Left kidney (tissue), 2 donors: ENCODE results near the gene MYLK2. TPM values are rescaled to one million over a fixed set of nuclear protein-coding genes. Genes with fewer than 3 reads are reported as not detected.
A peak's percentile ranks its signal among the peaks of the same experiment; 100 is the strongest.
"Not testable (repeated sequence)": the region's sequence is repeated elsewhere in the genome, so short reads cannot be mapped to it uniquely, and the experiment has no call there.

Experiments used
- DNase-seq: peaks from one replicate; pipeline ENCODE4 v3.0.0-alpha.2; 2013
- polyA plus RNA-seq: library from polyadenylated mRNA; unstranded; fragments of 120-200 nt; gene quantifications from one replicate; pipeline ENCODE4 v1.2.1, GENCODE V29; 2013; ENCODE audit not compliant: insufficient read length

The MYLK2 gene
- polyA plus RNA-seq, 1 donor = 0.76 TPM

- no peak for DNase-seq
Measured at GRCh38 chr20:31815408-31816188, 3.6 kb upstream of the MYLK2 start.

DNA sequence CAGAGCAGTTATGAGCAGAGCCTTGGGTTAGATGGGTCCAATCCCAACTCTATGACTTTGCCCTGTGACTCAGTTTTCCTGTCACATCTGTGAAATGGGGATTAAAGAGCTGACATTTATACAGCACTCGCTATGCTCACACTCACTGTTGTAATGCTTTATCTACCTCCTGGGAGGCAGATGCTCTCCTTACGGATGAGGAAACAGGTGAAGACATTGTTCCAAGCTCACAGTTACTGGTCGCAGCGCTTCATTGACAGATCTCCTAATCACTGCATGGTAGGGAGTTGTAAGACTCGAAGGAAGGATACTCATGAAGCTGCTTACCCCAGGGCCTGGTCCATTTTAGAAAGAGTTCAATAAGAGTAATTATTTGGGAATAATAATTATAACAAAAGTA, 2.9 kb upstream of the MYLK2 start:
- DNase-seq = no peak

- DNase-seq = no peak
Measured at GRCh38 chr20:31817461-31817860, 1.7 kb upstream of the MYLK2 start.

DNA sequence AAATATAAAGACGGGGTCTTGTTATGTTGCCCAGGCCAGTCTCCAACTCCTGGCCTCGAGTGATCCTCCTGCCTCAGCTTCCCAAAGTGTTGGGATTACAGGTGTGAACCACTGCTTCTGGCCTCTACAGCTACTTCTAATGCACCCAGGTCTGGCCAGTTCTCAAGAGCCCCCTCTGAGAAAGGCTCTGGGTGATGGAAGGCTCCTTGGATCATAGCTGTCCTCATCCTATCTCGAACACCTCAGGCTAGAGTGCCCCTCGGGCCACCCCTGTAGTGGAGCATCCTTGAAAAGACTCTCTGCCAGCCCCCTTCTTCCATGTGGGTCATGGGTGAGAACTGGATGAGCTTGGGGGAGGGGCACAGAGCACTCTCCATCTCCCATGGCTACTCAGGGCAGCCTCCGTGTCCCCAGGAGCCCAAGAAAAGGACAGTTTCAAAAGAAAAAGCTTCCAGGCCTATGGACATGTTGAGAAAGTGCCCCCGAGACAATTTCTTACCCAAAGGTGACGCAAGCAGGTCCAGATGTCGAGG, 714 bp upstream of the MYLK2 start:
- DNase-seq = no peak

DNA sequence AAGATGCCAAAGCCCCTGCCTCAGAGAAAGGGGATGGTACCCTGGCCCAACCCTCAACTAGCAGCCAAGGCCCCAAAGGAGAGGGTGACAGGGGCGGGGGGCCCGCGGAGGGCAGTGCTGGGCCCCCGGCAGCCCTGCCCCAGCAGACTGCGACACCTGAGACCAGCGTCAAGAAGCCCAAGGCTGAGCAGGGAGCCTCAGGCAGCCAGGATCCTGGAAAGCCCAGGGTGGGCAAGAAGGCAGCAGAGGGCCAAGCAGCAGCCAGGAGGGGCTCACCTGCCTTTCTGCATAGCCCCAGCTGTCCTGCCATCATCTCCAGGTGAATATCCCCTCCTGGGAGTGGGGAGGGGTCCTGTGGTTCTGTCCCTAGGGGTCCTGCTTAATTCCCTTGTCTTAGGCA, 1.1 kb downstream of the MYLK2 start:
- no peak for DNase-seq

DNA sequence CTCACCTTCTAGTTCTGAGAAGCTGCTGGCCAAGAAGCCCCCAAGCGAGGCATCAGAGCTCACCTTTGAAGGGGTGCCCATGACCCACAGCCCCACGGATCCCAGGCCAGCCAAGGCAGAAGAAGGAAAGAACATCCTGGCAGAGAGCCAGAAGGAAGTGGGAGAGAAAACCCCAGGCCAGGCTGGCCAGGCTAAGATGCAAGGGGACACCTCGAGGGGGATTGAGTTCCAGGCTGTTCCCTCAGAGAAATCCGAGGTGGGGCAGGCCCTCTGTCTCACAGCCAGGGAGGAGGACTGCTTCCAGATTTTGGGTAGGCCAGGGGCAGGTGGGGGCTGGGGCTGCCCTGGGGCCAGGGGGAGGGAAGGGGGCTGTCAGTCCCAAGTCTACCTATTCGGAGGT, 2.3 kb downstream of the MYLK2 start:
- no peak for DNase-seq

GRCh38 chr20:31822421-31823330, 3.5 kb downstream of the MYLK2 start:
- peak; percentile 79 for DNase-seq

- no peak for DNase-seq
Measured at GRCh38 chr20:31823360-31824124, 4.4 kb downstream of the MYLK2 start.

- DNase-seq = no peak
Measured at GRCh38 chr20:31824125-31824485, 4.9 kb downstream of the MYLK2 start.

DNA sequence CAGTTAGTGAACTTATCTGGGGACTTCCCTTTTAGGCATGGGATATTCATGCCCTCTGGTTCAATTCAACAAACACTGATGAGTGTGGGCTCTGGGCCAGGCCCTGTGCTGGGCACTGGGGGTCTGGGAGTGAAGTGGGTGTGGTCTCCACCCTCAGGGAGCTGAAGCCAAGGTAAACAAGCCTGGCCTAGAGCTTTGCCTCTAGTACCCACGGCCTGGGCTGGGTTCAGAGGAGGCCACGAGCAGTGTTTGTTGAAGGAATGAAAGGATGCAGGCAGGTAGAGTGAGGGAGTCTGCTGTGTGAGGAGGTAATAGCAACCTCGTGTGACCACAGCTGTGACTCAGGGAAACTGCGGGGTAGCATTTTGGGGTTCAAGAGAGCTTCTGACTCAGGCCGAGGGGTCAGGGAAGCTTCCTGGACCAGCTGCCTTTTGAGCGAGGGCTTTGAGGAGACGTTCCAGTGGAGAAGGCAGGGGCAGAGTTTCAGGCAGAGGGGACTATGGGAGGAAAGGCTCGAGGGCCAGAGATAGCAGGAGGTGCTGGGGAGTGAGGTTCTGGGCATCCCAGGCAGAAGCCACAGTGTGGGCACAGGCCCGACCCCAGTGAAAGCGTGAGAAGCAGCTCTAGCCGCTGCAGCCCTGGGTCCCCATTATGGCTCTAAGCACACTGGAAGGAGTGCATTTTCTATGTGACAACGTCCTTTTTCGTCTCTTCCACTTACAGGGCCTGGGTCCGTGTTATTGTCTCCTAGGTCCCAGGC, 5.6 kb downstream of the MYLK2 start:
- no peak for DNase-seq

DNA sequence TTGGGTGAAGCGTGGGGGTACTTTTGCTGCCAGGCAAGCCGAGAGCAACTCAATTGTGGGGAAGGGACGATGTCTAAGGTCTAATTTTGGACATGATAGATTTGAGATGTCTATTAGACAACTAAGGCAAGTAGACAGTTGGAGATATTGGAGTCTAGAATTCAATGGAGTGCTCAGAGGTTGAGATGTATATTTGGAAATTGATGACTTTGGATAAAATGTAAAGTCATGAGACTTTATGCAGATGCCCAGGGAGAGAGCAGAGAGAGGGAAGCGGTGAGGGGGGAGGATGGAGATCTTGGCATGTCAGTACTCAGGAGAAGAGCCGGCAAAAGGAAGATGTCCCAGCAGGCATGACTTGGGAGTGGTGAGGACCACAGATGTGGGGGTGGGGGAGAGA, 6.9 kb downstream of the MYLK2 start:
- DNase-seq = no peak

DNA sequence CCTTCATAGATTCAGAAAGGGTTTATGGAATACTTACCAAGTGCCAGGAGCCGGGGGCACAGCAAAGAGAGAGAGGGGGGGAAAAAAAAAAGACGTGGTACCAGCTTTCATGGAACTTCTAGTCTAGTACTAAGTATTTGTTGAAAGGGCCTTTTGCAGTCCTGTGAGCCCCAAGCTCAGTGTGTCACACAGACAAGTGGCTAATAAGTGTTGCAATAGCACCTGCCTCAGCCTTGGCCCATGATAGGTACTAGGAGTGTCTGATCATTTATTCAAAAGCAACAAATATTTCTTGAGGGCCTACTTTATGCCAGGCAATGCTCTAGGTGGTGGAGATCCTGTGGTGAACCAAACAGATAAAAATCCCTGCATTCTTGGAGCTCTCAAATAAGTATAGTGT, 7.9 kb downstream of the MYLK2 start:
- DNase-seq = no peak

DNA sequence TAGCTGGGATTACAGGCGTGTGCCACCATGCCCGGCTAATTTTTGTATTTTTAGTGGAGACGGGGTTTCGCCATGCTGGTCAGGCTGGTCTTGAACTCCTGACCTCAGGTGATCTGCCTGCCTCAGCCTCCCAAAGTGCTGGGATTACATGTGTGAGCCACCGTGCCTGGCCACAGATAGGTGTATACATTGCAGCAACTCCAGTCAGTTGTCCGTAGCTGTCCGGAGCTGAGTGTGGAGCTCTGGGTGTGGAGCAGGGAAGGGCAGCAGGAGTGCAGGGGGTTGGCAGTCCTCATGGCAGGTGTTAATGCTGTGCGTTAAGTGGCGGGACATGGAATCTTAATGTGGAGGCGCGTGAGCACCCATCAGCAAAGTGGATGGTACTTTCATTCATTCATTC, 8.9 kb downstream of the MYLK2 start:
- not testable (repeated sequence) for DNase-seq

GRCh38 chr20:31829731-31830130, 10.6 kb downstream of the MYLK2 start:
- DNase-seq = no peak

DNA sequence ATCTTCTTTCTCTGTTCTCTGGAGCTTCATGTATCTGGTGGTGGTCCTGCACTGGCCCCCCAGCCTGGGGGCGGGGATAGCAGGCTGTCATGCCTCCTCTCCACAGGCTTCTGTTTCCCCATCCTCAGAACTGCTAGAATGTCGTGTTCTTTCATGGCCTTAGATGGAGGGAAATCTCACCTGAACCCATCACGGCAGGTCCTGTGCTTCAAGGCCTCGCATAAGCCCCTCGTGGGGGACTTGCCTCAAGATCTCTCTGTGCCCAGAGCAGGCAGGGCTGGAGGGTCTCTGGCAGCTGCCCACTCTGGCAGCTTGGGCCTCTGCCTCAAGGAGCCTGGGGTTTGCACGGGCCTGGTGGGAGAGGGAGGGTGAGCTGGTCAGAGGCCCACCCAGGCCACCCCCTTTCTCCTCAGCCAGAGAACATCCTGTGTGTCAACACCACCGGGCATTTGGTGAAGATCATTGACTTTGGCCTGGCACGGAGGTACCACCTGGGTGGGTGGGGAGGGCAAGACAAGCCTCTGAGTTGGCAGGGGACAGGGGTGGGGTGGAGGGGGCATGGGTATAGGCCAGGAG, 11.3 kb downstream of the MYLK2 start:
- DNase-seq = no peak

- no peak for DNase-seq
Measured at GRCh38 chr20:31831211-31831610, 12.1 kb downstream of the MYLK2 start.

DNA sequence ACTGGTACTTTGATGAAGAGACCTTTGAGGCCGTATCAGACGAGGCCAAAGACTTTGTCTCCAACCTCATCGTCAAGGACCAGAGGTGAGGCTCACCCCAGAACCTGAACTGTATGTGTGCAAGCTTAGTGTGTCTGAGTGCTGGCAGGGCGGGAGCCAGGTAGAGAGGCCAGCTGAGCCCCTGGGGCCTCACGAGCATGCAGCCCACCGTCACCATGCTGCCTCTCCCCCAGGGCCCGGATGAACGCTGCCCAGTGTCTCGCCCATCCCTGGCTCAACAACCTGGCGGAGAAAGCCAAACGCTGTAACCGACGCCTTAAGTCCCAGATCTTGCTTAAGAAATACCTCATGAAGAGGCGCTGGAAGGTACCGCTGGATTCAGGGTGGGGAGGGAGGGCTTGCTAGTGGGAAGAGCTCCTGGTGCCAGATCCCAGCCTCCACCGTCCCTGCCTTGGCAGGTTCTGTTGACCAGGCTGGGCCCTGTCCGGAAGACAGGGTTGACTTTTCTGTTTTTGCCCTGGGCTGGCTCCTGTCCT, 12.7 kb downstream of the MYLK2 start:
- no peak for DNase-seq

DNA sequence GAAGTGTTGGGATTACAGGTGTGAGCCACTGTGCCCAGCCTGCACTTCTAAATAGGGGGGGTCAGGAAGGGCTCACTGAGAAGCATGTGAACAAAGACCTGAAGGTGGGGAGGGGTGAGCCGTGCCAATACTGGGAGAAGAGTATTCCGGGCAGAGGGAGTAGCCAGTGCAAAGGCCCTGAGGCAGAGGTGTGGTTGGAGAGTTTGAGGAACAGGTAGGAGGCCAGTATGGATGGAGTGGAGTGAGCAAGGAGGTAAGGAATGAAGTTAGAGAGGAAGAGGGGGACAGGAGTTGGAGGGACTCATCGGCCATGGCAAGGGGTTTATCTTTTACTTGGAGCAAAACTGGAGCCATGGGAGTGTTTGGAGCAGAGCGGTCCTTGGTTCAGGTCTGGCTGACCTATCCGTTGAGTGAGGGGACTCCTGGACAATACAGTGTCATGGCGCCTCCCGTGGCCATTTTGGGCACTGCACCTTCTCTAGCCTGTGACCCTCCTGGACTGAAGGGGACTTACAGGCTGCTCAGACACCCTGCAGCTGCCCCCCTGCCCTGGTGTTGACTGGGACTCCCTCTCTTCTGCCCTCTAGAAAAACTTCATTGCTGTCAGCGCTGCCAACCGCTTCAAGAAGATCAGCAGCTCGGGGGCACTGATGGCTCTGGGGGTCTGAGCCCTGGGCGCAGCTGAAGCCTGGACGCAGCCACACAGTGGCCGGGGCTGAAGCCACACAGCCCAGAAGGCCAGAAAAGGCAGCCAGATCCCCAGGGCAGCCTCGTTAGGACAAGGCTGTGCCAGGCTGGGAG, 14.2 kb downstream of the MYLK2 start:
- peak; percentile 67 for DNase-seq

GRCh38 chr20:31833931-31834521, 14.9 kb downstream of the MYLK2 start:
- DNase-seq = no peak

GRCh38 chr20:31835554-31835953, 16.4 kb downstream of the MYLK2 start:
- no peak for DNase-seq
